Measurements from ENCODE around the gene CHRNA4. TPM values are rescaled to one million over a fixed set of nuclear protein-coding genes. Genes with fewer than 3 reads are reported as not detected.

Gene CHRNA4
- total RNA-seq, 1 donor from 2014 or later = not detected

DNA sequence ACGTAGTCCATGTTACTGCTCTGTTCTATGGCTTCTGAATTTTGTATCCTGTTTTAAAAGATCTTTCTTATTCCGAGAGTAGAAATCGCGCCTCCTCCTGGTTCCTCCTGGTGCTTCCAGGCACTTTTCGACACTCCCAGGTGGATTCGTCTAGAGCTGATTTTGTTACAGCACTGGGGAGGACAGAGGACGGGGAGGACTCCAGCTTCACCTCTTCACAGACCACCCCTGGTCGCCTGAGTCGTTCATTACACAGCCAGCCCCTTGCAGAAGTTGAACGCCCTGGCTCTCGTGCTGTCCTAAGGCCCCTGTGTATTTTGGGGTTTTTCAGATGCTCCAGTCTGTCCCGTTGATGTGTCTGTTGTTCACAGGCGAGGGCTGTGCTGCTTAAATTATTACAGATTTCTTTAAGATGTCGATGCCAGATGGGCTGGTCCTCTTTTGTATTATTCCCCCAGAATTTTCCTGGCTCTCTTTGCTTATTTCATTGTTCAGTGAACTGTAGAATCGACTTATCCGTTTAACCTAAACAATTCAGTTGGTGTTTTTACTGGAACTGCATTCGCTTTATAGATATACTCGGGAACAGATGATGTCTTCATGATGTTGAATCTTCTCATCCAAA, 37.7 kb downstream of the CHRNA4 start:
- Mint-ChIP-seq H3K4me1 (ENCODE audit: unreplicated experiment) (no peaks in the 10 kb centered on the region), H3K4me3 (ENCODE audit: unreplicated experiment) (no peak overlapping the region), H3K36me3 (ENCODE audit: unreplicated experiment) (no peaks in the 10 kb centered on the region), H3K9me3 (ENCODE audit: unreplicated experiment) (no peaks in the 10 kb centered on the region), H3K27me3 (ENCODE audit: unreplicated experiment) (peaks cover 14% of the 10 kb centered on the region), H3K27ac (ENCODE audit: unreplicated experiment) (no peak overlapping the region)
- TF ChIP-seq, protein P1, sequence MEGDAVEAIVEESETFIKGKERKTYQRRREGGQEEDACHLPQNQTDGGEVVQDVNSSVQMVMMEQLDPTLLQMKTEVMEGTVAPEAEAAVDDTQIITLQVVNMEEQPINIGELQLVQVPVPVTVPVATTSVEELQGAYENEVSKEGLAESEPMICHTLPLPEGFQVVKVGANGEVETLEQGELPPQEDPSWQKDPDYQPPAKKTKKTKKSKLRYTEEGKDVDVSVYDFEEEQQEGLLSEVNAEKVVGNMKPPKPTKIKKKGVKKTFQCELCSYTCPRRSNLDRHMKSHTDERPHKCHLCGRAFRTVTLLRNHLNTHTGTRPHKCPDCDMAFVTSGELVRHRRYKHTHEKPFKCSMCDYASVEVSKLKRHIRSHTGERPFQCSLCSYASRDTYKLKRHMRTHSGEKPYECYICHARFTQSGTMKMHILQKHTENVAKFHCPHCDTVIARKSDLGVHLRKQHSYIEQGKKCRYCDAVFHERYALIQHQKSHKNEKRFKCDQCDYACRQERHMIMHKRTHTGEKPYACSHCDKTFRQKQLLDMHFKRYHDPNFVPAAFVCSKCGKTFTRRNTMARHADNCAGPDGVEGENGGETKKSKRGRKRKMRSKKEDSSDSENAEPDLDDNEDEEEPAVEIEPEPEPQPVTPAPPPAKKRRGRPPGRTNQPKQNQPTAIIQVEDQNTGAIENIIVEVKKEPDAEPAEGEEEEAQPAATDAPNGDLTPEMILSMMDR (IDR thresholded peaks at IDR 0.05) = no peak
- DNase-seq (ENCODE audit: extremely low spot score, unreplicated experiment) = no peak

DNA sequence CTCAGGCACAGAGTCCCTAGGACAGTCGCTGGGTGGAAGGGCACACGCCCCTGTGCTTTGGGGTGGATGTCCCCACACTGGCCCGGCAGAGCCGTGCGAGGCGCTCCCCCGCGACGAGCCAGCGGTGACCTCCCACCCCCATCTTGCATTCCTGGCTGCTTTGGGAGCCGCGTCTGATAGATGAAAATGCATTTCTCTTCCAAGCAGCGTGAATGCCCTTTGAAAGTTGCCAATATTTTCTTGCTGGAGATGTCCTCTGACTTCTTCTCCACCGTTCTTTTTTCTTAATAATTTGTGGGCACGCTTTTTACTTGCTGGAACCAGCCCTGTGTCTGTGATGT, 38.2 kb downstream of the CHRNA4 start:
- no peaks in the 10 kb centered on the region for H3K4me1 Mint-ChIP-seq (ENCODE audit: unreplicated experiment)

DNA sequence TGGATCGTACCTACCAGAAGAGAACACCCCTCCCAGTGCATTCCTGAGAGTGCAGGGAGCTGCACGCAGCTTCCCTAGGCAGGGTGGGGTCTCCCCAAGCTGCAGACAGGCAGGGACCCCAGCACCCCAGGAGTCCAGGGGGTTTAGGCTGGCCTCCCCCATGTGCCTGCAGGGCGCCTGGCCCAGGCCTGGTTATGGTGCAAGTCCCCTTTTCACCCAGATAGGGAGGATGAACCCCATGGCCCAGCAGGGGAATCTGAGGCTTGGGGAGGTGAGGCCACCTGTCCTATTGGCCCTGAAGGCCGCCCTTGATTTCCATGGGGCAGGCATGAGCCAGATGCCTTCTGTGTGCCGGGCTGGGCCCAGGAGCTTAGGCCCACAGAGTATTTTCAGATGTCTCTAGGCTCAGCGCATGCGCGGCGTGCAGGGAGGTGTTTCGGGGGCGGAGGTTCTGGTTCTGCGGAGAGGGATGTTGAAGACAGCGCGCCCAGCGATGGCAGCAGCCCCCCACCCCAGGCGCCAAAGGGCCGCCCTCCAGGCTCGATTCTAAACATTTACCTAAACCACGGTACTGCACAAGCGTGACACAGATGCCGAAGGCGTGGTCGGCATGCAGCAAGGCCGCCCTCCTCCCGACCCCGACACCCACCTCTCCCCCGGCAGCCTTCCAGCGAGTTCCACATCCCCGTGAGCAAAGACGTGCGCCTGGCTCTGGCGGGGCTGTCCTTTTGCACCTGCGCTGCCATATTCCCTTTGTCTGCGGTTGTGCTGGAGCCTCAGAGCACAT, 38.8 kb downstream of the CHRNA4 start:
- Mint-ChIP-seq H3K4me1 (ENCODE audit: unreplicated experiment) (no peaks in the 10 kb centered on the region), H3K27ac (ENCODE audit: unreplicated experiment) (no peak overlapping the region)
- DNase-seq (ENCODE audit: extremely low spot score, unreplicated experiment) = no peak

More for the DNA sequence above, 38.2 kb downstream of the CHRNA4 start:
- Mint-ChIP-seq H3K4me3 (ENCODE audit: unreplicated experiment) (no peak overlapping the region), H3K36me3 (ENCODE audit: unreplicated experiment) (no peaks in the 10 kb centered on the region), H3K27ac (ENCODE audit: unreplicated experiment) (no peak overlapping the region), H3K27me3 (ENCODE audit: unreplicated experiment) (peaks cover 14% of the 10 kb centered on the region), H3K9me3 (ENCODE audit: unreplicated experiment) (no peaks in the 10 kb centered on the region)
- DNase-seq (ENCODE audit: extremely low spot score, unreplicated experiment) = no peak
- TF ChIP-seq, protein P1 (IDR thresholded peaks at IDR 0.05) = no peak

DNA sequence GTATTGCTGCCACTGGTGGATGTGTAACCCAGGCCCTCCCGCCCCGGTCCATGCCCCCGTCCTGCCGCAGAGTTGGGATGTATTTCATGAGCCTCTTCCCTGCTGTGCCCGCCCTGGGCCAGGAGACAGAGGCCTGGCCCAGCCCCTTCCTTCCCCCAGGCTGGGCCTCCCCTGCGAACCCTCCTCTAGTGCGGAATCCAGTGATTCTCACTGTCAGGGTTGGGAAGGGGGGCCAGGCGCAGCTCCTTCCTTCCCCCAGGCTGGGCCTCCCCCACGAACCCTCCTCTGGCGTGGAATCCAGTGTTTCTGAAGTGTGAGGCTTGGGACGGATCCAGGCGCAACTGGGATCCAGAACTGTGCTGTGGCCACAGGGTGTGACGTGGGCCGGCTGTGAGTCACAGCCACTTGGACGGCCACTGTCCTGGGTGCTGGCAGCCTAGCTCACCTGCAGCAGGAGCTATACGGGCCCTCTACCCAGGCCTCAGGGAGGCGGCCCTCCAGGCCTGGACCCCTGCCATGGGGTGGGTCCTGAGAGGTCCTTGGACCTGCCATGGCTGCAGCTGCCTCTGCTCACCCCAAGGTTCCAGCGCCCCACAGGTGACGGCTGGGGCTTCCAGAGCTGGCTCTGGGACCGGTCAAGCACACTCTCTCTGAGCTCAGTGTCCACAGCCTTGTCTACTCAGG, 39.9 kb downstream of the CHRNA4 start:
- Mint-ChIP-seq H3K27ac (ENCODE audit: unreplicated experiment) (no peak overlapping the region), H3K4me3 (ENCODE audit: unreplicated experiment) (no peak overlapping the region), H3K4me1 (ENCODE audit: unreplicated experiment) (no peaks in the 10 kb centered on the region), H3K36me3 (ENCODE audit: unreplicated experiment) (no peaks in the 10 kb centered on the region), H3K27me3 (ENCODE audit: unreplicated experiment) (peaks cover 14% of the 10 kb centered on the region), H3K9me3 (ENCODE audit: unreplicated experiment) (no peaks in the 10 kb centered on the region)
- TF ChIP-seq, protein P1 (IDR thresholded peaks at IDR 0.05) = no peak
- no peak for DNase-seq (ENCODE audit: extremely low spot score, unreplicated experiment)

More for the DNA sequence above, 38.8 kb downstream of the CHRNA4 start:
- Mint-ChIP-seq H3K4me3 (ENCODE audit: unreplicated experiment) (no peak overlapping the region), H3K9me3 (ENCODE audit: unreplicated experiment) (no peaks in the 10 kb centered on the region), H3K36me3 (ENCODE audit: unreplicated experiment) (no peaks in the 10 kb centered on the region), H3K27me3 (ENCODE audit: unreplicated experiment) (peaks cover 14% of the 10 kb centered on the region)
- TF ChIP-seq, protein P1 (IDR thresholded peaks at IDR 0.05) = no peak

DNA sequence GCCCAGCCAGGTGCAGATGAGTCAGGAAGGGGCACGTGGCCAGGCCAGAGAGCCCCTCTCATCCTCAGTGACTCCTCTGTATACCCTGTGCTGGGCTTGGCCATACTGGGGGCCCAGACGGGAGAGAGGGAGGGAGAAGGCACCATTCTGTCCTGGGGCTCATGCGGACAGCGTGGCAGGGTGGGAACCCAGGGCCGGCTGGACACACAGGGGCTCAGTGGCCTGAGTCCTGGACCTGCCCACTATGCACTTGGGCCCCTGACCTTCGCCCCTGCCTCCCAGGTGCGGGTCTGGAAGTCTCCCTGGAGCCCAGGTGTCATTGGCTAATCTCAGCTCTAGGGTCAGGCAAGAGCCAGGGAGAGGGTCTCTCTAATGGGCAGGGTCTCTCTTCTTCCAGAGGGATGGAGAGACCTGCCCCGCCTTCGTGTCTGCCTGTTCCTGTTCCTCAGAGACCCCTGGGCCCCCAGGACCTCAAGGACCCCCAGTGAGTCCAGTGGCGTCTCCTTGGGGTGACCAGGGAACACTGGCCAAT, 40.5 kb downstream of the CHRNA4 start:
- no peak overlapping the region for H3K4me3 Mint-ChIP-seq (ENCODE audit: unreplicated experiment)
- no peaks in the 10 kb centered on the region for H3K4me1 Mint-ChIP-seq (ENCODE audit: unreplicated experiment)
- H3K27me3 Mint-ChIP-seq (ENCODE audit: unreplicated experiment) = peaks cover 14% of the 10 kb centered on the region
- DNase-seq (ENCODE audit: extremely low spot score, unreplicated experiment) = no peak
- no peaks in the 10 kb centered on the region for H3K9me3 Mint-ChIP-seq (ENCODE audit: unreplicated experiment)
- H3K27ac Mint-ChIP-seq (ENCODE audit: unreplicated experiment) = no peak overlapping the region
- TF ChIP-seq, protein P1 (IDR thresholded peaks at IDR 0.05) = no peak
- H3K36me3 Mint-ChIP-seq (ENCODE audit: unreplicated experiment) = no peaks in the 10 kb centered on the region
